Right atrium auricular region (tissue), 2 donors: Measurements from ENCODE around the gene RNF150. TPM values are rescaled to one million over a fixed set of nuclear protein-coding genes. Genes with fewer than 3 reads are reported as not detected.
"Not testable (repeated sequence)": the region's sequence is repeated elsewhere in the genome, so short reads cannot be mapped to it uniquely, and the experiment has no call there.

Source experiments
- DNase-seq: peaks from one replicate; pipeline ENCODE4 v3.0.0-alpha.2; 2019; ENCODE audit warnings: low spot score
- H3K27ac ChIP-seq, 2 donors: fragments of 200-600 bp; sonication (generic); 1 replicate in 1 of 2; 2 replicates in 1 of 2; pipeline ENCODE4 v1.5.1; 2016 to 2019
- H3K27me3 ChIP-seq, 2 donors: fragments of 200-600 bp; sonication (generic); one replicate each; pipeline versions ENCODE4 v1.5.1 to v1.6.0; 2017 to 2019
- H3K36me3 ChIP-seq: fragments of 200-600 bp; sonication (generic); one replicate; pipeline ENCODE4 v1.5.1; 2016
- H3K4me1 ChIP-seq, 2 donors: fragments of 200-600 bp; sonication (generic); one replicate each; pipeline versions ENCODE4 v1.5.1 to v1.6.0; 2017 to 2019
- H3K4me3 ChIP-seq, 2 donors: fragments of 200-600 bp; sonication (generic); 1 replicate in 1 of 2; 2 replicates in 1 of 2; pipeline ENCODE4 v1.5.1; 2017 to 2019; ENCODE audit warnings: mild to moderate bottlenecking in 1 of 2, moderate library complexity in 1 of 2
- H3K9me3 ChIP-seq, 2 donors: fragments of 200-600 bp; sonication (generic); one replicate each; pipeline ENCODE4 v1.5.1; 2019
- total RNA-seq, 2 donors: library from RNA; depleted of rRNA; stranded (reverse); fragments of >200 nt; gene quantifications; one replicate each; pipeline ENCODE4 v1.1.0, GENCODE V29; 2016
- TF ChIP-seq, protein P1 (sequence below), 2 donors: fragments of 200-600 bp; sonication (generic); IDR thresholded peaks; one replicate each; pipeline ENCODE4 v1.5.1; 2019; ENCODE audit warnings: antibody characterized with exemption in 2 of 2

Gene RNF150
- total RNA-seq, 2 donors from 2014 or later: 26.2 to 34.2 TPM

DNA sequence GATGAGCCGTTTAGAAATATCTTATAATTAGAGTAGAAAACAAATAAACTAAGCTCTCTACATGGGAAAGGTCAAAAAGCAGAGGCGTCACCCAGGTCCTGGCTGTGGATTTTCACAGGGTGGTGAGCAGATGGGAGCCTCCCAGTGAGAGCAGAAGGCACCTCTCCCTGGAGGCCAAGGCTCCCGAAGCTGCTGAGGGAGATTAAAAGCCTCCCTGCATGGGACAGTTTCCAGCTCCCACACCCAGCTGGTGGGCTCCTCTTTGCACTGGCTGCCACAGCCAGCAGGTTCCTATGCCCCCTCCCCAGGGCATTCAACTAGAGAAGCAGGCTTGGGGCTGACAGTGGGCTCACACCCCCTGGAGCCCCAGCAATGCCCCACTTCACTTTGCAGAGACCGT lies 321.8 kb downstream of the RNF150 start:
- Histone ChIP-seq H3K27ac (no peak overlapping the region), H3K9me3 (no peaks in the 10 kb centered on the region), H3K4me3 (no peak overlapping the region), H3K4me1 (no peaks in the 10 kb centered on the region), H3K36me3 (no peaks in the 10 kb centered on the region), H3K27me3 (no peaks in the 10 kb centered on the region)
- no peak for DNase-seq
- TF ChIP-seq, protein P1, sequence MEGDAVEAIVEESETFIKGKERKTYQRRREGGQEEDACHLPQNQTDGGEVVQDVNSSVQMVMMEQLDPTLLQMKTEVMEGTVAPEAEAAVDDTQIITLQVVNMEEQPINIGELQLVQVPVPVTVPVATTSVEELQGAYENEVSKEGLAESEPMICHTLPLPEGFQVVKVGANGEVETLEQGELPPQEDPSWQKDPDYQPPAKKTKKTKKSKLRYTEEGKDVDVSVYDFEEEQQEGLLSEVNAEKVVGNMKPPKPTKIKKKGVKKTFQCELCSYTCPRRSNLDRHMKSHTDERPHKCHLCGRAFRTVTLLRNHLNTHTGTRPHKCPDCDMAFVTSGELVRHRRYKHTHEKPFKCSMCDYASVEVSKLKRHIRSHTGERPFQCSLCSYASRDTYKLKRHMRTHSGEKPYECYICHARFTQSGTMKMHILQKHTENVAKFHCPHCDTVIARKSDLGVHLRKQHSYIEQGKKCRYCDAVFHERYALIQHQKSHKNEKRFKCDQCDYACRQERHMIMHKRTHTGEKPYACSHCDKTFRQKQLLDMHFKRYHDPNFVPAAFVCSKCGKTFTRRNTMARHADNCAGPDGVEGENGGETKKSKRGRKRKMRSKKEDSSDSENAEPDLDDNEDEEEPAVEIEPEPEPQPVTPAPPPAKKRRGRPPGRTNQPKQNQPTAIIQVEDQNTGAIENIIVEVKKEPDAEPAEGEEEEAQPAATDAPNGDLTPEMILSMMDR (IDR thresholded peaks at IDR 0.05): no peak

DNA sequence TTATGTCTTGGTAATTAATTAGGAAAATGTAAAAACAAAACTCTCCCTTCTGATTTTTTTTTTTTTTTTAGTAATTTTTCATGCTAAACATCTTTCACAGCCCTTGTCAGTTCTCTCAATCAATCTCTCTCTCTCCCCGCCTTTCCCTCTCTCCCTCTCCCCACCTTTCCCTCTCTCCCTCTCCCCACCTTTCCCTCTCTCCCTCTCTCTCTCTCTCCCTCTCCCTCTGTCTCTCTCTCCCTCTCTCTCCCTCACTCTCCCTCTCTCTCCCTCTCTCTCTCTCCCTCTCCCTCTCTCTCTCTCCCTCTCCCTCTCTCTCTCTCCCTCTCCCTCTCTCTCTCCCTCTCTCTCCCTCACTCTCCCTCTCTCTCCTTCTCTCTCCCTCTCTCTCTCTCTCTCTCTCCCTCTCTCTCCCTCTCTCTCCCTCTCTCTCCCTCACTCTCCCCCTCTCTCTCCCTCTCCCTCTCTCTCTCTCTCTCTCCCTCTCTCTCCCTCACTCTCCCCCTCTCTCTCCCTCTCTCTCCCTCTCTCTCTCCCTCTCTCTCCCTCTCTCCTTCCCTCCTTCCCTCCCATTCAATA lies 322.6 kb downstream of the RNF150 start:
- H3K4me3 ChIP-seq, H3K4me1 ChIP-seq, H3K36me3 ChIP-seq, H3K27ac ChIP-seq, H3K9me3 ChIP-seq, DNase-seq, H3K27me3 ChIP-seq: not testable (repeated sequence)

Other genes starting within 250 kb of the RNF150 start
- 10 to 100 TPM; 40.7 to 58.0 TPM for gene ZNF330, start 87.4 kb upstream of the RNF150 start, total RNA-seq